PC-3 (cell line): ENCODE measurements around the gene BAAT.
"Not testable (repeated sequence)": the region's sequence is repeated elsewhere in the genome, so short reads cannot be mapped to it uniquely, and the experiment has no call there.

Experiments used
- CTCF ChIP-seq: fragments of 300-600 bp; sonication (generic); conservative IDR thresholded peaks from 2 replicates; pipeline ENCODE4 v1.5.1; 2017; ENCODE audit warnings: antibody characterized with exemption, low read depth, mild to moderate bottlenecking, low read length
- EZH2 ChIP-seq: fragments of 300-600 bp; sonication (generic); IDR thresholded peaks from one replicate; pipeline ENCODE4 v1.6.1; 2017; ENCODE audit warnings: antibody characterized with exemption, mild to moderate bottlenecking, low read length; ENCODE audit not compliant: unreplicated experiment
- EZH2phosphoT487 ChIP-seq: fragments of 300-600 bp; sonication (generic); IDR thresholded peaks from 2 replicates; pipeline ENCODE4 v1.6.1; 2018; ENCODE audit warnings: mild to moderate bottlenecking, antibody characterized with exemption, low read length, borderline replicate concordance

- not testable (repeated sequence) for TF ChIP-seq EZH2phosphoT487, EZH2, CTCF
These were observed at the start of gene BAAT for GRCh38 chr9:101384873-101385536.
